Chondrocyte (in vitro differentiated cells): ENCODE measurements around the gene TLE1. TPM values are rescaled to one million over a fixed set of nuclear protein-coding genes. Genes with fewer than 3 reads are reported as not detected.

Experiments used
- DNase-seq: peaks from one replicate; pipeline ENCODE4 v3.0.0; 2021; ENCODE audit warnings: mixed read lengths, low spot score
- H3K27ac Mint-ChIP-seq: one replicate; pipeline ENCODE4 v1.8.0; 2021; ENCODE audit warnings: mild to moderate bottlenecking, moderate library complexity, mixed read lengths; ENCODE audit not compliant: unreplicated experiment
- H3K27me3 Mint-ChIP-seq: 2 replicates; pipeline ENCODE4 v1.8.0; 2021; ENCODE audit warnings: low read depth, mixed read lengths
- H3K36me3 Mint-ChIP-seq: 2 replicates; pipeline ENCODE4 v1.8.0; 2021; ENCODE audit warnings: low read depth, mixed read lengths
- H3K4me1 Mint-ChIP-seq: 2 replicates; pipeline ENCODE4 v1.8.0; 2021; ENCODE audit warnings: low read depth, mild to moderate bottlenecking, mixed read lengths
- H3K4me3 Mint-ChIP-seq: one replicate; pipeline ENCODE4 v1.8.0; 2021; ENCODE audit warnings: mild to moderate bottlenecking, moderate library complexity, mixed read lengths; ENCODE audit not compliant: unreplicated experiment
- H3K9me3 Mint-ChIP-seq: 2 replicates; pipeline ENCODE4 v1.8.0; 2021; ENCODE audit warnings: low read depth, mixed read lengths
- CTCF ChIP-seq: fragments of 200-600 bp; sonication (generic); IDR thresholded peaks from 2 replicates; pipeline ENCODE4 v1.5.0; 2021; ENCODE audit warnings: antibody characterized with exemption, mild to moderate bottlenecking, moderate library complexity
- total RNA-seq: library from RNA; stranded (reverse); gene quantifications from 3 replicates; pipeline ENCODE4 v1.2.1, GENCODE V29; 2021

The TLE1 gene
- total RNA-seq, 1 donor from 2014 or later = 12.6 TPM

- H3K4me3 Mint-ChIP-seq = no peak overlapping the region
- peaks cover 18% of the 10 kb centered on the region for H3K4me1 Mint-ChIP-seq
- H3K9me3 Mint-ChIP-seq = no peaks in the 10 kb centered on the region
- TF ChIP-seq CTCF = no peak
- H3K36me3 Mint-ChIP-seq = peaks cover 9% of the 10 kb centered on the region
- no peaks in the 10 kb centered on the region for H3K27me3 Mint-ChIP-seq
- DNase-seq = no peak
- no peak overlapping the region for H3K27ac Mint-ChIP-seq
Observed at GRCh38 chr9:81653240-81653639, 36.1 kb downstream of the TLE1 start.

- peaks cover 9% of the 10 kb centered on the region for H3K36me3 Mint-ChIP-seq
- TF ChIP-seq CTCF = no peak
- H3K9me3 Mint-ChIP-seq = no peaks in the 10 kb centered on the region
- no peaks in the 10 kb centered on the region for H3K27me3 Mint-ChIP-seq
- no peak overlapping the region for H3K27ac Mint-ChIP-seq
- DNase-seq = no peak
- peaks cover 17% of the 10 kb centered on the region for H3K4me1 Mint-ChIP-seq
- no peak overlapping the region for H3K4me3 Mint-ChIP-seq
Observed at GRCh38 chr9:81652058-81652687, 37.2 kb downstream of the TLE1 start.

GRCh38 chr9:81650586-81651515 lies 38.5 kb downstream of the TLE1 start:
- DNase-seq = no peak
- Mint-ChIP-seq H3K27me3 (no peaks in the 10 kb centered on the region), H3K36me3 (peaks cover 9% of the 10 kb centered on the region), H3K4me3 (no peak overlapping the region), H3K27ac (no peak overlapping the region), H3K4me1 (peaks cover 5% of the 10 kb centered on the region), H3K9me3 (no peaks in the 10 kb centered on the region)
- TF ChIP-seq CTCF = no peak

GRCh38 chr9:81649475-81650240 lies 39.7 kb downstream of the TLE1 start:
- DNase-seq = no peak
- no peaks in the 10 kb centered on the region for H3K27me3 Mint-ChIP-seq
- no peaks in the 10 kb centered on the region for H3K9me3 Mint-ChIP-seq
- no peaks in the 10 kb centered on the region for H3K4me1 Mint-ChIP-seq
- H3K36me3 Mint-ChIP-seq = peaks cover 9% of the 10 kb centered on the region
- H3K4me3 Mint-ChIP-seq = no peak overlapping the region
- H3K27ac Mint-ChIP-seq = no peak overlapping the region
- TF ChIP-seq CTCF = no peak

- TF ChIP-seq CTCF = no peak
- Mint-ChIP-seq H3K9me3 (no peaks in the 10 kb centered on the region), H3K4me3 (no peak overlapping the region), H3K36me3 (peaks cover 9% of the 10 kb centered on the region), H3K27ac (no peak overlapping the region), H3K27me3 (no peaks in the 10 kb centered on the region), H3K4me1 (no peaks in the 10 kb centered on the region)
- no peak for DNase-seq
Observed at GRCh38 chr9:81648891-81649290, 40.5 kb downstream of the TLE1 start.
